ENCODE measurements around the gene SNX9. TPM values are rescaled to one million over a fixed set of nuclear protein-coding genes. Genes with fewer than 3 reads are reported as not detected.

The SNX9 gene
- total and polyA plus RNA-seq, 10 of the 15 experiments (the other 5 are each of a cell fraction or from before 2014, with no cell fraction given): 0.03 to 2.0 (median 0.37) TPM

DNA sequence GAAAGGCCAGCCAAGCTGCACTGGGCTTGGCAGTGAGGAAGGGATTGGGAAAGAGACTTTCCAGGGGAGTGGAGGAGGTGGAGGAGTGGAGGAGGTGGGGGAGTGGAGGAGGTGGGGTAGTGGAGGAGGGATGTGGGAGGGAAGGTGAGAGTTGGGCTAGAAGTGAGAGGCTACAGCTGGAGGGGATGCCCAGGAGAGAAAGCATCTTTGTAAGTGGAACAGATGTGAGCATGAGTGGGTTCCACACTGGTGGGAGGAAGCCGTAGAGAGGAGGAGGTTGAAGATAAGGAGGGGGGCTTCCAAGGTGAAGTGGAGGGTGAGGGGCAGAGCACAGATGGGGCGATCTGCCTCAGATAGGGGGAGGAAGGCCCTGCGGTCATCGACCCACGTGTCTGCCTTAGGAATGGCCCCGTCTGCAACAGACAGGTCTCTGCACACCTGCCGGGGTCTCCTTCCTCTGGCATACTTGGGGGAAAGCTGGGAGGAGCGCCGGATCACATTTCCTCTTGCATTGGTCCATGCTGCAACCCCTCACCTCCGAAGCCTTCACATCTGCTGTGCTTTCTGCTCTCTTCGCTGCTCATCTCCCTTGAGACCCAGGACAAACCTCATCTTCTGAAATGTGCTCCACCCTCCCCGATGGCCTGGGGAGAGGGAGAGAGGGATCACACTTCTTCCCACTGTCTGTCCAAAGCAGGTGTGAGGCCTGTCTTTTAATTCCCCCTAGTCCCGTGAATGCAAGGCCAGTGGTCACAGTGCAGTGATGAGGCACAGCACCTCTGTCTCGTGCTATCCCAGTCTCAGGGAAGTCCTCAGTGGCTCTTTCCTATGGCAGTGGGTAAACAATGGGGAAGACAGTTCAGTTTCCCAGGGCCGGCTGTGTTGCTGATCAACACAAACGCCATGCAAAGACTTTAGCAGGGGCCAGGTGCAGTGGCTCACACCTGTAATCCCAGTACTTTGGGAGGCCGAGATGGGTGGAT, 48.6 kb upstream of the SNX9 start:
- peak; percentile 35 for ATAC-seq
- TF ChIP-seq, protein P1, sequence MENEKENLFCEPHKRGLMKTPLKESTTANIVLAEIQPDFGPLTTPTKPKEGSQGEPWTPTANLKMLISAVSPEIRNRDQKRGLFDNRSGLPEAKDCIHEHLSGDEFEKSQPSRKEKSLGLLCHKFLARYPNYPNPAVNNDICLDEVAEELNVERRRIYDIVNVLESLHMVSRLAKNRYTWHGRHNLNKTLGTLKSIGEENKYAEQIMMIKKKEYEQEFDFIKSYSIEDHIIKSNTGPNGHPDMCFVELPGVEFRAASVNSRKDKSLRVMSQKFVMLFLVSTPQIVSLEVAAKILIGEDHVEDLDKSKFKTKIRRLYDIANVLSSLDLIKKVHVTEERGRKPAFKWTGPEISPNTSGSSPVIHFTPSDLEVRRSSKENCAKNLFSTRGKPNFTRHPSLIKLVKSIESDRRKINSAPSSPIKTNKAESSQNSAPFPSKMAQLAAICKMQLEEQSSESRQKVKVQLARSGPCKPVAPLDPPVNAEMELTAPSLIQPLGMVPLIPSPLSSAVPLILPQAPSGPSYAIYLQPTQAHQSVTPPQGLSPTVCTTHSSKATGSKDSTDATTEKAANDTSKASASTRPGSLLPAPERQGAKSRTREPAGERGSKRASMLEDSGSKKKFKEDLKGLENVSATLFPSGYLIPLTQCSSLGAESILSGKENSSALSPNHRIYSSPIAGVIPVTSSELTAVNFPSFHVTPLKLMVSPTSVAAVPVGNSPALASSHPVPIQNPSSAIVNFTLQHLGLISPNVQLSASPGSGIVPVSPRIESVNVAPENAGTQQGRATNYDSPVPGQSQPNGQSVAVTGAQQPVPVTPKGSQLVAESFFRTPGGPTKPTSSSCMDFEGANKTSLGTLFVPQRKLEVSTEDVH (IDR thresholded peaks at IDR 0.05; ENCODE audit: low read depth, partially characterized antibody): no peak
- TF ChIP-seq, protein P2, sequence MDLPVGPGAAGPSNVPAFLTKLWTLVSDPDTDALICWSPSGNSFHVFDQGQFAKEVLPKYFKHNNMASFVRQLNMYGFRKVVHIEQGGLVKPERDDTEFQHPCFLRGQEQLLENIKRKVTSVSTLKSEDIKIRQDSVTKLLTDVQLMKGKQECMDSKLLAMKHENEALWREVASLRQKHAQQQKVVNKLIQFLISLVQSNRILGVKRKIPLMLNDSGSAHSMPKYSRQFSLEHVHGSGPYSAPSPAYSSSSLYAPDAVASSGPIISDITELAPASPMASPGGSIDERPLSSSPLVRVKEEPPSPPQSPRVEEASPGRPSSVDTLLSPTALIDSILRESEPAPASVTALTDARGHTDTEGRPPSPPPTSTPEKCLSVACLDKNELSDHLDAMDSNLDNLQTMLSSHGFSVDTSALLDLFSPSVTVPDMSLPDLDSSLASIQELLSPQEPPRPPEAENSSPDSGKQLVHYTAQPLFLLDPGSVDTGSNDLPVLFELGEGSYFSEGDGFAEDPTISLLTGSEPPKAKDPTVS (IDR thresholded peaks at IDR 0.05; ENCODE audit: low read depth, low read length): no peak
- TF ChIP-seq SIN3A (IDR thresholded peaks at IDR 0.05; ENCODE audit: low read depth, low read length) (no peak), ZZZ3 (IDR thresholded peaks at IDR 0.05; ENCODE audit: control insufficient read depth, insufficient read length, low read depth) (no peak), CHD2 (IDR thresholded peaks at IDR 0.05; ENCODE audit: borderline replicate concordance, low read depth, low read length) (no peak), YY1 (IDR thresholded peaks at IDR 0.05; ENCODE audit: low read depth, low read length) (no peak), TCF3 (IDR thresholded peaks at IDR 0.05; ENCODE audit: borderline replicate concordance, insufficient read depth, low read depth, low read length) (no peak)
- TF ChIP-seq, protein P3, sequence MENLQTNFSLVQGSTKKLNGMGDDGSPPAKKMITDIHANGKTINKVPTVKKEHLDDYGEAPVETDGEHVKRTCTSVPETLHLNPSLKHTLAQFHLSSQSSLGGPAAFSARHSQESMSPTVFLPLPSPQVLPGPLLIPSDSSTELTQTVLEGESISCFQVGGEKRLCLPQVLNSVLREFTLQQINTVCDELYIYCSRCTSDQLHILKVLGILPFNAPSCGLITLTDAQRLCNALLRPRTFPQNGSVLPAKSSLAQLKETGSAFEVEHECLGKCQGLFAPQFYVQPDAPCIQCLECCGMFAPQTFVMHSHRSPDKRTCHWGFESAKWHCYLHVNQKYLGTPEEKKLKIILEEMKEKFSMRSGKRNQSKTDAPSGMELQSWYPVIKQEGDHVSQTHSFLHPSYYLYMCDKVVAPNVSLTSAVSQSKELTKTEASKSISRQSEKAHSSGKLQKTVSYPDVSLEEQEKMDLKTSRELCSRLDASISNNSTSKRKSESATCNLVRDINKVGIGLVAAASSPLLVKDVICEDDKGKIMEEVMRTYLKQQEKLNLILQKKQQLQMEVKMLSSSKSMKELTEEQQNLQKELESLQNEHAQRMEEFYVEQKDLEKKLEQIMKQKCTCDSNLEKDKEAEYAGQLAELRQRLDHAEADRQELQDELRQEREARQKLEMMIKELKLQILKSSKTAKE (IDR thresholded peaks at IDR 0.05; ENCODE audit: low read depth, poor library complexity, severe bottlenecking): no peak
- WGBS (ENCODE audit: insufficient coverage, insufficient replicate concordance, low lambda C conversion rate, missing lambda C conversion rate): 58% methylated on average over 17 of the region's 17 CpGs
- H3K27ac ChIP-seq (ENCODE audit: control insufficient read depth, insufficient read depth): no peak overlapping the region
- H3K36me3 ChIP-seq (ENCODE audit: control insufficient read depth in 2 of 2, insufficient read depth in 2 of 2, low read length in 1 of 2): no peaks in the 10 kb centered on the region
- CTCF ChIA-PET: no interaction called here
- no peaks in the 10 kb centered on the region for H3K79me2 ChIP-seq (ENCODE audit: control insufficient read depth, insufficient read depth, low read length)
- no peaks in the 10 kb centered on the region; the same call in 2 of the 3 replicates for H3K9me3 ChIP-seq (replicated peaks; ENCODE audit: control insufficient read depth, insufficient read depth, low read length)
- H3K27me3 ChIP-seq (replicated peaks in 1 of 2; ENCODE audit: control insufficient read depth in 2 of 2, insufficient read depth in 2 of 2, low read length in 1 of 2): peaks cover 0 to 5% of the 10 kb centered on the region in 2 experiments; a peak in 2 of 4 replicates
- H4K20me1 ChIP-seq (ENCODE audit: control insufficient read depth, insufficient read depth): no peaks in the 10 kb centered on the region
- no peak overlapping the region for H3K4me3 ChIP-seq
- intact Hi-C loops (cut with micrococcal nuclease; ENCODE audit: unreplicated experiment): no loop called here
- H2AFZ ChIP-seq (ENCODE audit: control insufficient read depth, low read depth, low read length): no peak overlapping the region
- H3K4me2 ChIP-seq (ENCODE audit: control insufficient read depth, insufficient read depth): no peak overlapping the region
- SMC1A ChIA-PET (ENCODE audit: uncharacterized antibody, unreplicated experiment): no interaction called here
- no peak for FAIRE-seq
- no peak overlapping the region for H3K9ac ChIP-seq (ENCODE audit: control insufficient read depth, insufficient read depth, low read length)
- BruUV-seq (replicated peaks): no TSS peak
- in situ Hi-C loops (cut with MboI): no loop called here
- peaks cover 3% of the 10 kb centered on the region for H3K4me1 ChIP-seq (ENCODE audit: control insufficient read depth, insufficient read depth, low read length)
- DNase-seq (ENCODE audit: low read depth, low spot score): no peak
- POLR2A ChIA-PET: no interaction called here
- RAD21 ChIA-PET (ENCODE audit: unreplicated experiment): no interaction called here
